Measurements from ENCODE around the gene CCDC13. TPM values are rescaled to one million over a fixed set of nuclear protein-coding genes. Genes with fewer than 3 reads are reported as not detected.

The CCDC13 gene
- total RNA-seq, 1 experiment from 2014 or later, result 2.3 TPM

- H4K20me1 ChIP-seq (ENCODE audit: insufficient read depth), result no peaks in the 10 kb centered on the region
- no peak for DNase-seq (ENCODE audit: low read depth, low spot score)
- BruUV-seq (replicated peaks), result no TSS peak
- ChIA-PET RAD21 (ENCODE audit: low non-redundant PET in 1 of 2, low total read pairs in 2 of 2, uncharacterized antibody in 2 of 2, unreplicated experiment in 2 of 2) (no interaction called here), CTCF (no interaction called here), POLR2A (no interaction called here)
- no peaks in the 10 kb centered on the region for H3K9me2 ChIP-seq (ENCODE audit: insufficient read depth)
- TF ChIP-seq EZH2 (IDR thresholded peaks at IDR 0.05) (no peak), TCF7L2 (IDR thresholded peaks at IDR 0.05; ENCODE audit: borderline replicate concordance, extremely low read depth, insufficient read depth, insufficient read length) (no peak), POLR2AphosphoS5 (IDR thresholded peaks at IDR 0.05; ENCODE audit: low read depth, low read length) (no peak), EGR1 (IDR thresholded peaks at IDR 0.05; ENCODE audit: low read depth) (no peak), YY1 (IDR thresholded peaks at IDR 0.05; ENCODE audit: extremely low read depth, insufficient replicate concordance, low read depth, low read length) (no peak), EZH2phosphoT487 (IDR thresholded peaks at IDR 0.05; ENCODE audit: borderline replicate concordance) (no peak)
- H3K9ac ChIP-seq (ENCODE audit: low read length), result no peak overlapping the region
- H3K4me1 ChIP-seq (ENCODE audit: control insufficient read depth in 1 of 2, insufficient read depth in 2 of 2, low read length in 2 of 2), result peaks cover 0 to 6% of the 10 kb centered on the region in 2 experiments; a peak in 2 of 4 replicates
- no peaks in the 10 kb centered on the region for H3K36me3 ChIP-seq (ENCODE audit: control insufficient read depth in 1 of 2, insufficient read depth in 2 of 2, low read length in 2 of 2)
- H3K4me3 ChIP-seq (replicated peaks in 1 of 2; ENCODE audit: low read depth in 1 of 2, low read length in 2 of 2), result no peak overlapping the region
- no peak overlapping the region for H3K4me2 ChIP-seq (ENCODE audit: low read length)
- no peaks in the 10 kb centered on the region for H3K27me3 ChIP-seq (ENCODE audit: insufficient read depth, low read length)
- no peak overlapping the region for H3K27ac ChIP-seq (ENCODE audit: low read depth, low read length)
- no peaks in the 10 kb centered on the region for H3K79me2 ChIP-seq (ENCODE audit: insufficient read depth, low read length)
- no peaks in the 10 kb centered on the region for H3K9me3 ChIP-seq (ENCODE audit: control insufficient read depth in 1 of 2, insufficient read depth in 1 of 2, low read depth in 1 of 2, low read length in 2 of 2)
- no peak for ATAC-seq
- H2AFZ ChIP-seq (ENCODE audit: low read depth, low read length, poor library complexity, severe bottlenecking), result no peak overlapping the region
- intact Hi-C loops (cut with micrococcal nuclease), result loop anchor here (5.0 kb wide), 1 partner anchor 87 kb away; the partner anchor contains the start of gene ZBTB47
These were observed 33.5 kb downstream of the CCDC13 start for GRCh38 chr3:42739401-42740158.

- ATAC-seq, result no peak
- H3K4me2 ChIP-seq (ENCODE audit: low read length), result no peak overlapping the region
- DNase-seq (ENCODE audit: low read depth, low spot score), result no peak
- no peak overlapping the region for H3K9ac ChIP-seq (ENCODE audit: low read length)
- H3K36me3 ChIP-seq (ENCODE audit: control insufficient read depth in 1 of 2, insufficient read depth in 2 of 2, low read length in 2 of 2), result no peaks in the 10 kb centered on the region
- no peaks in the 10 kb centered on the region for H3K27me3 ChIP-seq (ENCODE audit: insufficient read depth, low read length)
- RAD21 ChIA-PET (ENCODE audit: low non-redundant PET in 1 of 2, low total read pairs in 2 of 2, uncharacterized antibody in 2 of 2, unreplicated experiment in 2 of 2), result no interaction called here
- H4K20me1 ChIP-seq (ENCODE audit: insufficient read depth), result no peaks in the 10 kb centered on the region
- no peaks in the 10 kb centered on the region for H3K79me2 ChIP-seq (ENCODE audit: insufficient read depth, low read length)
- intact Hi-C loops (cut with micrococcal nuclease), result no loop called here
- H3K9me2 ChIP-seq (ENCODE audit: insufficient read depth), result no peaks in the 10 kb centered on the region
- H3K4me1 ChIP-seq (ENCODE audit: control insufficient read depth in 1 of 2, insufficient read depth in 2 of 2, low read length in 2 of 2), result no peaks in the 10 kb centered on the region
- no peak overlapping the region for H3K4me3 ChIP-seq (replicated peaks in 1 of 2; ENCODE audit: low read depth in 1 of 2, low read length in 2 of 2)
- BruUV-seq (replicated peaks), result no TSS peak
- H3K9me3 ChIP-seq (ENCODE audit: control insufficient read depth in 1 of 2, insufficient read depth in 1 of 2, low read depth in 1 of 2, low read length in 2 of 2), result no peaks in the 10 kb centered on the region
- POLR2A ChIA-PET, result no interaction called here
- no peak overlapping the region for H3K27ac ChIP-seq (ENCODE audit: low read depth, low read length)
- H2AFZ ChIP-seq (ENCODE audit: low read depth, low read length, poor library complexity, severe bottlenecking), result no peak overlapping the region
- CTCF ChIA-PET, result no interaction called here
- TF ChIP-seq TCF7L2 (IDR thresholded peaks at IDR 0.05; ENCODE audit: borderline replicate concordance, extremely low read depth, insufficient read depth, insufficient read length), result no peak
- no peak for TF ChIP-seq EGR1 (IDR thresholded peaks at IDR 0.05; ENCODE audit: low read depth)
- no peak for TF ChIP-seq ZBTB33 (IDR thresholded peaks at IDR 0.05; ENCODE audit: extremely low read depth, insufficient replicate concordance, low read length)
- TF ChIP-seq EZH2phosphoT487 (IDR thresholded peaks at IDR 0.05; ENCODE audit: borderline replicate concordance), result no peak
- TF ChIP-seq EZH2 (IDR thresholded peaks at IDR 0.05), result no peak
- no peak for TF ChIP-seq FOSL1 (IDR thresholded peaks at IDR 0.05; ENCODE audit: low read depth)
- no peak for TF ChIP-seq ZNF274 (IDR thresholded peaks at IDR 0.05; ENCODE audit: low read depth, low read length)
- no peak for TF ChIP-seq MAX (IDR thresholded peaks at IDR 0.05)
- no peak for TF ChIP-seq ELF1 (IDR thresholded peaks at IDR 0.05; ENCODE audit: borderline replicate concordance, low read depth)
- TF ChIP-seq RAD21 (IDR thresholded peaks at IDR 0.05; ENCODE audit: low read depth), result no peak
- no peak for TF ChIP-seq ATF3 (IDR thresholded peaks at IDR 0.05)
- TF ChIP-seq CTCF (IDR thresholded peaks at IDR 0.05 in 2 of 3, conservative IDR thresholded peaks at IDR 0.05 in 1 of 3; ENCODE audit: borderline replicate concordance in 1 of 3, insufficient read depth in 1 of 3, low read depth in 2 of 3, low read length in 2 of 3), result no peak
These were observed 36.5 kb downstream of the CCDC13 start for GRCh38 chr3:42736531-42736930.

All from HCT116 (cell line).